ENCODE measurements around the gene SORCS2. TPM values are rescaled to one million over a fixed set of nuclear protein-coding genes. Genes with fewer than 3 reads are reported as not detected.

The SORCS2 gene
- total RNA-seq, 4 donors from 2014 or later, result 0.53 to 9.9 (median 0.90) TPM

- H3K4me3 ChIP-seq, result no peak overlapping the region
- DNase-seq, result peak in 2 of 3 donors; percentile 31 to 36
- TF ChIP-seq POLR2A (IDR thresholded peaks at IDR 0.05) (no peak), CTCF (IDR thresholded peaks at IDR 0.05) (no peak)
- no peaks in the 10 kb centered on the region for H3K4me1 ChIP-seq
- no peak overlapping the region for H3K27ac ChIP-seq
- H3K9me3 ChIP-seq, result no peaks in the 10 kb centered on the region
- no peaks in the 10 kb centered on the region for H3K36me3 ChIP-seq
- H3K27me3 ChIP-seq, result no peaks in the 10 kb centered on the region
These were observed 231.6 kb downstream of the SORCS2 start for GRCh38 chr4:7423801-7424552.

GRCh38 chr4:7424553-7425111 is 232.3 kb downstream of the SORCS2 start:
- Histone ChIP-seq H3K4me1 (no peaks in the 10 kb centered on the region), H3K4me3 (no peak overlapping the region), H3K36me3 (no peaks in the 10 kb centered on the region), H3K27ac (no peak overlapping the region), H3K27me3 (no peaks in the 10 kb centered on the region), H3K9me3 (no peaks in the 10 kb centered on the region)
- DNase-seq, result peak in 1 of 3 donors; percentile 36
- TF ChIP-seq POLR2A (IDR thresholded peaks at IDR 0.05), result no peak
- no peak for TF ChIP-seq CTCF (IDR thresholded peaks at IDR 0.05)

- no peak overlapping the region for H3K27ac ChIP-seq
- no peaks in the 10 kb centered on the region for H3K27me3 ChIP-seq
- TF ChIP-seq POLR2A (IDR thresholded peaks at IDR 0.05) (no peak), CTCF (IDR thresholded peaks at IDR 0.05) (no peak)
- H3K4me3 ChIP-seq, result no peak overlapping the region
- no peaks in the 10 kb centered on the region for H3K4me1 ChIP-seq
- no peaks in the 10 kb centered on the region for H3K36me3 ChIP-seq
- DNase-seq, result peak in 1 of 3 donors; percentile 38
- H3K9me3 ChIP-seq, result no peaks in the 10 kb centered on the region
These were observed 232.8 kb downstream of the SORCS2 start for GRCh38 chr4:7425124-7425523.

- H3K27me3 ChIP-seq, result no peaks in the 10 kb centered on the region
- no peak overlapping the region for H3K4me3 ChIP-seq
- no peak for TF ChIP-seq POLR2A (IDR thresholded peaks at IDR 0.05)
- no peak for TF ChIP-seq CTCF (IDR thresholded peaks at IDR 0.05)
- H3K27ac ChIP-seq, result no peak overlapping the region
- no peaks in the 10 kb centered on the region for H3K9me3 ChIP-seq
- DNase-seq, result peak in 2 of 3 donors; percentile 7 to 30
- no peaks in the 10 kb centered on the region for H3K4me1 ChIP-seq
- H3K36me3 ChIP-seq, result no peaks in the 10 kb centered on the region
These were observed 233.5 kb downstream of the SORCS2 start for GRCh38 chr4:7425591-7426468.

GRCh38 chr4:7426525-7427171 is 234.3 kb downstream of the SORCS2 start:
- DNase-seq, result peak in 1 of 3 donors; percentile 32
- Histone ChIP-seq H3K27ac (no peak overlapping the region), H3K27me3 (no peaks in the 10 kb centered on the region), H3K4me1 (no peaks in the 10 kb centered on the region), H3K9me3 (no peaks in the 10 kb centered on the region), H3K4me3 (no peak overlapping the region), H3K36me3 (no peaks in the 10 kb centered on the region)
- TF ChIP-seq POLR2A (IDR thresholded peaks at IDR 0.05), result no peak
- TF ChIP-seq CTCF (IDR thresholded peaks at IDR 0.05), result no peak

All from Peyer's patch (tissue), 4 donors.